B cell (primary cell): ENCODE data around the gene DUSP7. TPM values are rescaled to one million over a fixed set of nuclear protein-coding genes. Genes with fewer than 3 reads are reported as not detected.

Experiments used
- polyA plus RNA-seq: library from polyadenylated mRNA; depleted of rRNA; stranded (reverse); fragments of >200 nt; gene quantifications from 2 replicates; pipeline ENCODE4 v1.2.3, GENCODE V29; 2012
- total RNA-seq, 2 donors: library from RNA; stranded (reverse); fragments of 120-200 nt in 1 of 2; gene quantifications; 1 replicate in 1 of 2; 2 replicates in 1 of 2; pipeline versions ENCODE4 v1.2.3 to v1.2.4, GENCODE V29; 2013 to 2022

The DUSP7 gene
- total and polyA plus RNA-seq, 2 donors (not counting 1 experiment from before 2014, with no cell fraction given) = 5.1 to 6.9 TPM

Other genes starting within 250 kb of the DUSP7 start
- not detected in 2 replicates for gene IQCF2, start 195.0 kb downstream of the DUSP7 start, total RNA-seq
- not detected in 2 replicates for gene IQCF2, start 195.0 kb downstream of the DUSP7 start, polyA plus RNA-seq
- not detected in 2 replicates for gene IQCF5, start 181.0 kb downstream of the DUSP7 start, total RNA-seq
- gene IQCF5, start 181.0 kb downstream of the DUSP7 start, polyA plus RNA-seq = not detected in 2 replicates
- not detected in 2 replicates for gene IQCF1, start 153.2 kb downstream of the DUSP7 start, total RNA-seq
- gene IQCF1, start 153.2 kb downstream of the DUSP7 start, polyA plus RNA-seq = not detected in 2 replicates
- gene RRP9, start 114.7 kb downstream of the DUSP7 start, total RNA-seq = 16.7 and 16.9 TPM in 2 replicates
- gene RRP9, start 114.7 kb downstream of the DUSP7 start, polyA plus RNA-seq = 19.8 and 21.9 TPM in 2 replicates
- 17.3 and 17.7 TPM in 2 replicates for gene PARP3, start 114.2 kb downstream of the DUSP7 start, total RNA-seq
- 20.3 and 29.7 TPM in 2 replicates for gene PARP3, start 114.2 kb downstream of the DUSP7 start, polyA plus RNA-seq
- not detected in 2 replicates for gene GPR62, start 101.2 kb downstream of the DUSP7 start, total RNA-seq
- not detected in 2 replicates for gene GPR62, start 101.2 kb downstream of the DUSP7 start, polyA plus RNA-seq
- 15.3 TPM in 2 replicates for gene PCBP4, start 89.1 kb downstream of the DUSP7 start, total RNA-seq
- 17.7 and 25.6 TPM in 2 replicates for gene PCBP4, start 89.1 kb downstream of the DUSP7 start, polyA plus RNA-seq
- 68.7 and 73.9 TPM in 2 replicates for gene ABHD14B, start 82.5 kb downstream of the DUSP7 start, total RNA-seq
- 50.5 and 62.8 TPM in 2 replicates for gene ABHD14B, start 82.5 kb downstream of the DUSP7 start, polyA plus RNA-seq
- gene ABHD14A, start 81.5 kb downstream of the DUSP7 start, total RNA-seq = 11.9 and 14.0 TPM in 2 replicates
- 15.2 and 28.8 TPM in 2 replicates for gene ABHD14A, start 81.5 kb downstream of the DUSP7 start, polyA plus RNA-seq
- gene ACY1, start 73.0 kb downstream of the DUSP7 start, total RNA-seq = 11.6 and 14.6 TPM in 2 replicates
- gene ACY1, start 73.0 kb downstream of the DUSP7 start, polyA plus RNA-seq = 26.2 and 26.6 TPM in 2 replicates
- 1,460 and 1,552 TPM in 2 replicates for gene RPL29, start 60.7 kb downstream of the DUSP7 start, total RNA-seq
- 2,693 and 3,787 TPM in 2 replicates for gene RPL29, start 60.7 kb downstream of the DUSP7 start, polyA plus RNA-seq
- 2.4 and 2.8 TPM in 2 replicates for gene POC1A, start 97.9 kb upstream of the DUSP7 start, total RNA-seq
- 1.4 and 1.7 TPM in 2 replicates for gene POC1A, start 97.9 kb upstream of the DUSP7 start, polyA plus RNA-seq
- 26.1 and 28.3 TPM in 2 replicates for gene ALAS1, start 141.6 kb upstream of the DUSP7 start, total RNA-seq
- gene ALAS1, start 141.6 kb upstream of the DUSP7 start, polyA plus RNA-seq = 18.9 and 30.2 TPM in 2 replicates
- 16.0 and 21.0 TPM in 2 replicates for gene TLR9, start 169.1 kb upstream of the DUSP7 start, total RNA-seq
- gene TLR9, start 169.1 kb upstream of the DUSP7 start, polyA plus RNA-seq = 1.9 and 3.7 TPM in 2 replicates
- gene TWF2, start 182.6 kb upstream of the DUSP7 start, total RNA-seq = 53.5 and 60.3 TPM in 2 replicates
- gene TWF2, start 182.6 kb upstream of the DUSP7 start, polyA plus RNA-seq = 59.7 and 88.2 TPM in 2 replicates
- gene PPM1M, start 189.2 kb upstream of the DUSP7 start, total RNA-seq = 45.0 and 53.6 TPM in 2 replicates
- 42.5 and 65.2 TPM in 2 replicates for gene PPM1M, start 189.2 kb upstream of the DUSP7 start, polyA plus RNA-seq
- gene WDR82, start 222.1 kb upstream of the DUSP7 start, total RNA-seq = 94.0 and 101 TPM in 2 replicates
- 27.8 and 46.5 TPM in 2 replicates for gene WDR82, start 222.1 kb upstream of the DUSP7 start, polyA plus RNA-seq
- gene GLYCTK, start 231.3 kb upstream of the DUSP7 start, total RNA-seq = 39.8 and 45.2 TPM in 2 replicates
- gene GLYCTK, start 231.3 kb upstream of the DUSP7 start, polyA plus RNA-seq = 34.3 and 46.9 TPM in 2 replicates